ENCODE results near the gene SVIL.
A peak's percentile ranks its signal among the peaks of the same experiment; 100 is the strongest.
"Not testable (repeated sequence)": the region's sequence is repeated elsewhere in the genome, so short reads cannot be mapped to it uniquely, and the experiment has no call there.

SVIL gene

DNA sequence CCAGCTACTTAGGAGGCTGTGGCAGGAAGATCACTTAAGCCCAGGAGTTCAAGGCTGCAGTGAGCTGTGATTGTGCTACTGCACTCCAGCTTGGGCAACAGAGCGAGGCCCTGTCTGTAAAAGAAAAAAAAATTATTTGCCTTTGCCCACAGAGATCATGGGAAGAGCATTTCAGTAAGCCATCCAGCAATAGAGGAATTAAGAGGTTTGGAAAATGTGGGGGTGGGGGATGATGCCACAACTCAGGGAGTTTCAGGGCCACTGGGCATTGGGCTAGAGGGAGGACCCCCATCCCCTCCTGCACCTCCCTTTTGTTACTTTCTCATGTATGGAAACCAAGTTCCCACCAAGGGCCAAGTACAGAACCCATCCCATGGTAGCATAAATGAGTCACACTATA is 38.4 kb downstream of the SVIL start:
- FAIRE-seq: no peak

- FAIRE-seq: no peak
Observed at GRCh38 chr10:29595636-29596225, 39.0 kb downstream of the SVIL start.

DNA sequence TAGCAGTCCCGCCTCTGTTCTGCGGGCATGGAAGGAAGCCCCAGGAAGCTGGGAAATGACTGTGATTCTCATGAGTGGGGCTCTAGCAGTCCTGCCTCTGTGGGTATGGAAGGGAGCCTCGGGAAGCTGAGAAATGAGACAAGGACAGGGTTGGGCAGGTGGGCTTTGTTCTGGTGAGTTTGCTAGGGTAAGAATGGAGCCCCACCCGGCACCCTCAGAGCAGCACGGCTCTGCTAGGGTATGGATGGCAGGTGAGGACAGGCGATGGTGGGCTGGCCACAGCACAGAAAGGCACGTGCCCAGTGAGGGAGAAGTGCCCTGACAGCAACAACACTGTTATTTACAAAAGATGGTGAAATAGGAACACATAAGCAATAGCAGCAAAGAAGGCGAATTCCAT is 39.6 kb downstream of the SVIL start:
- FAIRE-seq: no peak

- no peak for FAIRE-seq
Observed at GRCh38 chr10:29591651-29591968, 43.2 kb downstream of the SVIL start.

DNA sequence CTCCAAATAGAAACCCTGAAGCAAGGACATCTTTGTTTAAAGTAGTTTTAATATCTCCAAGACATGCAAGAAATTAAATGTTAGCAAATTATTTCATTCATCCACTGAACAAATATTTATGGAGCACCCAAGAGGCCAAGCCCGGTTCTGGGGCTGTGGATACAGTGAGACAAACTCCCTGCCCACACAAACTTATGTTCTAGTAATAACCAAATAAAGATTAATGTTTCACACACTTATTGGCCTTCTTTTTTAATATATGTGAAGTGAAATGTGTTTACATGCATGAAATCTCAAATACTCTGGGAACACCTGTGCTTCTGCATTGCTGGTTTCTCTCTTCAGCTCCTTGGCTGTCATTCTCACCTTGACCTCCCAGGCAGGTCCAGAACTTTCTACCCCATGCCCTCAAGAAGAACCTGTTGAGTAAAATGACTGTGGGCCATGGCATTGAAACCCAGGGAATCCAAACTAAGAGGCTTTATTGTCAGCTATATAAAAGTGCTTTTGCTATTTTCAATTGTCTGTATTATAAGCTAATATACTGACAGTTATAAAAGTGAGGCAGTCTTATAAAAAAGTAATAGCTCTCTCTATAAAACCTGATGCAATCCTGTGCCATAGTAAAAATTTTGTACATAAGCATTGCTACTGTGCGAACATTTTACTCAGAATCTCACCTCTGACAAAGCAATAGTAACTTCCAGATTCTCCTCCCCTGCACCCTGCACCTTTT is 43.7 kb downstream of the SVIL start:
- FAIRE-seq: no peak

DNA sequence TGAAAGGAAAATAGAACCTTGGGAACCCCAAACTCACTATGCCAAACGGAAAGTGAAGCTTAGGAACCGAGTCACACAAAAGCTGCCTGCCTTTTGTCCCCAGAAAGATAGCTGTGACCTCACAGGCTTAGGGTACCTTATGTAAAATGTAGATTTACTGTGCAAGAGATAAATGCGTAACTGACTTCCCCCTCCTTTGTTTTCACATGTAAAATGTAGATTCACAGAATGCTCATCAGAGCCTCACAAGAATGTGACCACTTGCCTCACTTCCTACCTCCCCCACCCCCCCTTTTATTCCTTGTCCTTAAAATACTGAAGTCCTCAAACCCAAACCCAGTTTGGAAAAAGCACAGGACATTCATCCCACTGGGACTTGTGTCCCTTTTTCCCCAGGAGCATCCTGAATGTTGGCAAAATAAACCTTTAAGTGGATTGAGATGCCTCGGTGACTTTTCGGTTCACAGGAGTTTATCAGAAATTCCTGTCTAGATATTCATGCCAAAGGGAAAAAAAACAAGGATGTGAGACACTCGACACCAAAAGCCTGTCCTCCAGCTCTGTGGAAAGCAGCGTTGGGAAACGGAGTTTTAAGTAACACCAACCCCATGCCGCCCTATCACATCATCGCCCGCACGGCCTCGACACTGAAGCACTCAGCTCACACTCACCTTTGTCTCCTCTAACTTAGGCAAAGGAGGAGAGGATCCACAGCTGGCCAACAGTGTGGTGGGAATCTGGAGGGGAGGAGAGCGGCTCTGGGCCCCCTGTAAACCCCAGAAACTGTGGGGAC is 45.9 kb downstream of the SVIL start:
- peak; percentile 40 for FAIRE-seq

GRCh38 chr10:29587750-29588628 is 46.8 kb downstream of the SVIL start:
- FAIRE-seq: peak; percentile 55

- not testable (repeated sequence) for FAIRE-seq
Observed at GRCh38 chr10:29587102-29587749, 47.5 kb downstream of the SVIL start.

- FAIRE-seq: no peak
Observed at GRCh38 chr10:29586509-29586908, 48.3 kb downstream of the SVIL start.

DNA sequence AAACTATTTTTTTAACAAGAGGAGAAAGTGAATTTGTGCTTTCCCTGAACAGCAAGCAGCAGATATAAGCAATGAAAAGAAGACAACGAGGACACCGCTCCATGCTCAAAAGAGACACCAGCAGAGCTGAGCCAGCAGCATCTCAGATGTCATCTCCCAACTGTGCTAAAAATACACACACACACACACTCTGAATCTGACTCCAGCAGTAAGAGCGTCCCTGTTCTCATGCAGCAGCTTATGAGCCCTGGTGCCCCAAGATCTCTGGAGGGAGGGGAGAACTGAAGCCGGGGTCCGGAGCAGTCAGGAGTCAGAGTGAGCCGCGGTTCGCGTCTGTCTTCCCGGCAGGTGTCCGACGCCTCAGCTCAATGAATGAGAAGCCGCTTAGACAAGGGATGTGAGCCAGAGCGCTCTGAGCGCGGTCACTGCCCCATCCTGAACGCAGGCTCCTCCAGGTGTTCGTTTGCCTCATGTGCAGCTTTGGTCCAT is 49.2 kb downstream of the SVIL start:
- FAIRE-seq: no peak

DNA sequence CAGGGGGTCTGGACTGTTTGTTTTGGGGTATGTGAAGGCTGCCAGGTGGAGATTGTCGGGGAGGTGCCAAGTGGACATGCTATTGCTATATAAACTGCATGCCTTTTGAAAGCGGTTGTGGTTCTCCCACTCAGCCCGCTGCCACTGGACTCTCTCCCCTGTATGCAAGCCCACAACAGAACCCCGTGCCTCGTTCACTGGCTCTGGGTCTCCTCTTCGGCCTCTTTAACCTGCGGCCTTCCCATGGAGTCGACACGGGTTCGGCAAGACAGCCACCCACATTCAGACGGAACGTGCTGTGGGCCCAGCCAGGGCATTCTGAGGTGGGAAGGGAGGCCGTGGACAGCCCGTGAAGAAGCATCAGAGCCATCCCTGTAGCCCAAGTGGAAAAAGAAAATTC is 50.3 kb downstream of the SVIL start:
- FAIRE-seq: no peak

GRCh38 chr10:29583674-29584073 is 51.1 kb downstream of the SVIL start:
- no peak for FAIRE-seq

- FAIRE-seq: not testable (repeated sequence)
Observed at GRCh38 chr10:29582769-29583168, 52.0 kb downstream of the SVIL start.

DNA sequence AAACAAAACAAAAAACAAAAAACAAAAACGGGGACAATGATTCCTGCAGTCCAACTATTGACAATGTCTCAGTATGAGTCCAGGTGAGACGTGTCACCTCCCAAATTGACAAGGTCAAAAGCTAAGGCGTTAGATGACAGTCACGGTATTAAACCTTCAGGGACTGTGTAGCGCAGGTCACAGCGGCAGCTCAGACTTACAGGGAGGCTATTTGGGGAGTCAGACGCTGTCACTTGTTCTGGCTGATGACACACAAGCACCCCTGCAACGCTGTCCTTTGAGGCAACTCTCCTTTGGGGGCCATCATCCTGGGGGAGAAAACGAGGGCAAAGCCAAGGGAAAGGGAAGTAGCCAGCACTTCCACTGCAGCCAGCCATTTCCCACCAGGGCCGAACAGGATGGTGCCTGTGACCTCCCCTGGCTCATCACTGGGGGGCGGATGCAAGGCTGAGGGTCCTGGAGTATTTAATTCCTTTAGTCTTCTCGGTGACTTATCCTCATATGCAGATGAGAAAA is 55.3 kb downstream of the SVIL start:
- no peak for FAIRE-seq

DNA sequence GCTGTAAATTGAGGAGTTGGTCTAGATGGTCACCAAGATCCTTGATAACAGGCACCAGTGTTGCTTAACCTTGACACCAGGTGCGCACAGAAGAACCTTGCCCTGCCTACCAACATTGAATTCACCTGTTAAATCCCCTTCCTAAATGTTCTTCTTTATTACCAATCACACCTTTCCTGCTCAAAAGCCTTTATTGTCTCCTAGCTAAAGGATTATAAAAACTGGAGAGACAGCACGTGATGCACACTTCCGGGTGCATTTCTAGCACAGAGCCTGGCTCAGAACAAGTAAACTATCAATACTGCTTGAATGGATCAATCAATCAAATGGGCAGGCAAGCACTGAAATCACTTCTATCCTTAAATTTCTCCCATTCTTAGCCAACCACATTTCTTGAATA is 56.3 kb downstream of the SVIL start:
- FAIRE-seq: no peak

GRCh38 chr10:29576681-29577080 is 58.1 kb downstream of the SVIL start:
- FAIRE-seq: no peak

DNA sequence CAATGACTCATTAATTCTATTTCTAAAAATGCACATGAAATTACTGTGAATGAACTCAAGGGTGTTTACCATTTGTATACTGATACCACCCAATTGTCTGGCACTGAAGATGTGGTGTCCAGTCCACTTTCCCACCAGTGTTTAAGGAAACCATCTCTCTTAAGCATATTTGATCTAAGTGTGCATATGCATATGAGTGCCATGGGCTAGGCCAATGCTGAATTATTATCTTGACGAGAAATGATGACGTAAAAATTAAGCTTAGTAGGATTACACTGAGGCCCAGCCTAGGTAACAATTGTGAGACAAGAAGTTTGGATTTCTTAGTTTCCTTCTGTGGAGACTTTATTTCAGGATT is 59.7 kb downstream of the SVIL start:
- FAIRE-seq: no peak

DNA sequence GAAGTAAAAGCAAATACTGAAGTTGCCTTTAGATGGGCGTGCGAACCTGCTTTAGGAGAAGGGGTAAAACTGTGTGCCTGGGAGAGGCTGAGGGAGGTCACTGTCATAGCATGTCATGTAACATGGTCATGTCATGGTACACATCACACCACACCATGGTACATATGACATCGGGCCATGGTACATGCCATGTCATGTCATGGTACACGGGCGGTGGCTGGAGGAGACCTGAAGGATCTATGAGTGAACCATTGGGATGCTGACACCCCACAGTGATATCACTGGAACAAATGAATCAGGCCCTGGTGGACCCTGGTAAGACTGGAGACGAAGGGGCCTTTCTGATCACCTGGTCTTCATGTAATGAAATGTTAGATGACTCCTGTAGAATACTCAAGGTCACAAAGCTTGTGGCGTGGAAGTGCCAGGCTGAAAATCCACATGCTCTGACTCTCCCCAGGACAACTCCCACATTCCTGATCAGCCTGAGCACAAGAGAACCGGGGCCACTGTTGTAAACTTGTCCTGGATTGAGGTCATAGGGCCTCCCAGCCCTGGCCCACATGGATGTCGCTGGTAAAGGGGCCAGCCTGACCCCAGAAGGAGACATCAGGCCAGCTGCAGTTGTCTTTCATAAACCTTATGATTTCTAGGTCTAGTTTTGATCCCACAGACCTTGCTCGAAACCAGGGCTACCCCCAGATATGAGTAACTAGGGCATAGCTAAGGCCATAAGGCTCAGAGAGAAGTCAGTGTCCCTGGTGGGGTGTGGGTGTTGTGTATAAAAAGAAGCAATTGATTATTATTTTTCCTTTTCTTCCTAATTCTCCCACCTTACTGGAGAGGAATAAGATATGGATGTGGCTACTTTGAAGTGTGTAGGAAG is 60.3 kb downstream of the SVIL start:
- not testable (repeated sequence) for FAIRE-seq

DNA sequence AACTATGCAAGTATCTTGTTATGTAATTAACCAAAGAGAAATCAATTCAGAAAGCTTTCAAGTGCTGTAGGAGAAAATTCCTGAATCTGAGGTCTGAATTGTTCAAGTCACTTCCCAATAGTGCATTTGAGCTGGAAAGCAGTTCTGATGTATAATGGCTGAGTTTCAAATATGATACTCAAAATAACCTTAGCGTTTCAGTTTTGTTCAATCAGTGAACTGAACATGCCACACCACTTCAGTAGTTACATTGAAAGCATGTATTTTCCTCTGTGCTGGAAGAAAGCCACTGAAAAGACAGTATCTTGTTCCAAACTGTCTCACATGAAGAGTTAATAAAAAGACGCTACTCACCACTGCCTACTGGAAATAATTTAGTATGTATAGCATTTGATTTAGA is 64.5 kb downstream of the SVIL start:
- not testable (repeated sequence) for FAIRE-seq

GRCh38 chr10:29569795-29570194 is 65.0 kb downstream of the SVIL start:
- FAIRE-seq: no peak

DNA sequence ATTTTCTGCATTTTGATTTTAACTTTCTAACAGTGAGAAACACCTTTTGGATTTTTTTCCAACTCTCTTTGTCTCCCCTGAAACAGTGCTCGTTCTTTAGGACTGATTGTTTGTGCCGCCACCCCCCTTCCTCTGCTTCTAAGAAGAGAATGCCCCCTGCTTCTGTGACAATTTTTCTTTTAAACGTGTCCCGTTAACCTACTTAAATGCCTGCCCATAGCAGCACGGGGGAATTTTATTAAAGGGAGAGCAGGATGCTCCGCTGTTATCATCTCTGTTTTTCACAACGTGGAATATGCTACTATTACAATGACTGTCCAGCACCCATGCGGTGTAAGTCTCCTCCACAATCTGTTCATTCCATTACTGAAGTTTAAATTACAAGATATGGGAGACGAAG is 67.8 kb downstream of the SVIL start:
- no peak for FAIRE-seq
